GM12874 (cell line): ENCODE data around the gene TMCC1.

Source experiments
- TF ChIP-seq, protein P1 (sequence below): IDR thresholded peaks from 2 replicates; pipeline ENCODE4 v1.5.1; 2011; ENCODE audit warnings: low read depth, mild to moderate bottlenecking, control low read depth, low read length, moderate library complexity; ENCODE audit not compliant: insufficient read depth

The TMCC1 gene

DNA sequence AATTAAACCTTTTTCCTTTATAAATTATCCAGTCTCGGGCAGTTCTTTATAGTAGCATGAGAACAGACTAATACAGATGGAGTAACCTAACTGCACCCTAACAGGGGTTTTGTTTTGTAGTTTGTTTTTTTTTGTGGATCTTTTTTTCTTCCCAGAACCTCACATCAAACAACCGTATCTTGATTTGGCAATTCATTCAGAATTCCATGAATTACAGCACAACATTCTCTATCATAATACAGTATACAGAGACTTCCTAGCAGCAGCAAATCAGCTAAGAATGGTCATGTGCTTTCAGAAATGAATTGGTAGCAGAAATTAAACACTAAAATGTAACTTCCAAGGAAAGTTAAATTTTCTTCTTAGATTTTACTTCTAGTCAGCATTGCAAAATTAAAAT, 114.6 kb downstream of the TMCC1 start:
- TF ChIP-seq, protein P1, sequence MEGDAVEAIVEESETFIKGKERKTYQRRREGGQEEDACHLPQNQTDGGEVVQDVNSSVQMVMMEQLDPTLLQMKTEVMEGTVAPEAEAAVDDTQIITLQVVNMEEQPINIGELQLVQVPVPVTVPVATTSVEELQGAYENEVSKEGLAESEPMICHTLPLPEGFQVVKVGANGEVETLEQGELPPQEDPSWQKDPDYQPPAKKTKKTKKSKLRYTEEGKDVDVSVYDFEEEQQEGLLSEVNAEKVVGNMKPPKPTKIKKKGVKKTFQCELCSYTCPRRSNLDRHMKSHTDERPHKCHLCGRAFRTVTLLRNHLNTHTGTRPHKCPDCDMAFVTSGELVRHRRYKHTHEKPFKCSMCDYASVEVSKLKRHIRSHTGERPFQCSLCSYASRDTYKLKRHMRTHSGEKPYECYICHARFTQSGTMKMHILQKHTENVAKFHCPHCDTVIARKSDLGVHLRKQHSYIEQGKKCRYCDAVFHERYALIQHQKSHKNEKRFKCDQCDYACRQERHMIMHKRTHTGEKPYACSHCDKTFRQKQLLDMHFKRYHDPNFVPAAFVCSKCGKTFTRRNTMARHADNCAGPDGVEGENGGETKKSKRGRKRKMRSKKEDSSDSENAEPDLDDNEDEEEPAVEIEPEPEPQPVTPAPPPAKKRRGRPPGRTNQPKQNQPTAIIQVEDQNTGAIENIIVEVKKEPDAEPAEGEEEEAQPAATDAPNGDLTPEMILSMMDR: no peak

DNA sequence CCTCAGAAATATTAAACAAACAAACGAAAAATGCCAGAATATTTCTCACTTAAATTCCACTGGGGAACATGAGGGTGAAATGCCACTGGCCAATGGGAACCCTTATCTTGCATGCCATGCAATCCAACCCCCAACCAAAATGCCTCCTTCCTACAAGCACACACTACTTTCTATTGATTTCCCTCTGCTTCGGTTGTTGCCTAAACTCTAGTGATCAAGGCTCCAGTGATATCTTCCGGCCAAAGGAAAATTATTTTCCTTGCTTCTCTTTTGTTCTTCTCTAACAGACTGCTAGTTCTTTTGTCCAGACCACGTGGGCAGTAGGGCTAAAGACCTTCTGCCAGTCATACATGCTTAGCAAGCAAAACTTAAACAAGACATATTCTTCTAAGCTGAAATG, 115.7 kb downstream of the TMCC1 start:
- TF ChIP-seq, protein P1: no peak

DNA sequence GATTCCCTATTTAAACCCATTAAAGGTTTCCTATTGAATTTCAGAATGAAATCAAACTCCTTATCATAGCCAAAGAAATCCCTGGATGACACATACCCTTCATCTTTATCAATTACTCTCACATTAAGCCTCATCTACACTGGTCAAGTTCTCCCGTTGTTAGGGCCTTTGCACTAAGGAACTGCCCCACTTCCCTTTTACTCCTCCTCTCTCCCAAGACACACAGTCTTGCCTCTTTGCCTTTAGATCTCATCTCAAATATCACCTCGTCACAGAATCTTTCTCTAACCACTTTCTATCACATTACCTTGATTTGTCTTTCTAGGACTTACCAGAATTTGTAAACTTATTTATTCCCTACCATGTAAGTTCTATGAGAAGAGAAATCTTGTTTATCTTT, 117.6 kb downstream of the TMCC1 start:
- TF ChIP-seq, protein P1: no peak

DNA sequence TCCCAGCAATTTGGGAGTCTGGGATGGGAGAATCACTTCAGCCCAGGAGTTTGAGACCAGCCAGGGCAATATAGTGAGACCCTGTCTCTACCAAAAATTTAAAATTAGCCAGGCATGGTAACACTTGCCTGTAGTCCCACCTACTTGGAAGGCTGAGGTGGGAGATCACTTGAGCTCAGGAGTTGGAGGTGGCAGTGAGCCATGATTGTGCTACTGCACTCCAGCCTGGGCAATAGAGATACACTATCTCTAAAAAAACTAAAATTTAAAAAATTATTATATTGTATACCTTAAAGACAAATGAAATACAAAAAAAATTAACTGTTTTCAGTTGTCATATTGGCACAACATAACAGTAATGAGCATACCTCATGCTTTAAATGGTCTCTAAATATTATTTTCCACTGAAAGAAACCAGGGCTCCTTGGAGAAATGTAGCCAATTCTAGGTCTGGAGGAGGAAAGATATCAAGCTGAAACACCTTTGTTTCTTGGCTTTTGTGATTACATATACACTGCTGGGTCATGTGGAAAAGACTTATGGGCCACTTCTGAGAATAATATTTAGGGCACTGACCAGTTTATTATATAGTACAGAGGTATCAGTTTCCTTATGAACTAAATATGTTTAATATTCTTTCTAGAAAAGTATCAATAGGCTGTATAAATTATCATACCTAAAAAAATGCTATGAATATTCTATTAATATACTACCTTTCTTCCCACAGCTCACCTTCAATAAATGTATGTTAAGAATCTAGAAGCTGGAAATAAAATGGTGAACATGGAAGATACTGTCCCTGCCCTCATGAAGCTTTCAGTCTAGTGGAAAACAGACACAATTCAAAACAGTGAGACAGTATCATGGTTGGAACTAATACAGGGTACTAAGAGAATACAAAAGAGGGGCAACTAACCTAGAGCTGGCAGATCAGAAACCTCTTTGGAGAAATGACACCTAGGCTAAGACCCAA, 119.5 kb downstream of the TMCC1 start:
- TF ChIP-seq, protein P1: no peak

DNA sequence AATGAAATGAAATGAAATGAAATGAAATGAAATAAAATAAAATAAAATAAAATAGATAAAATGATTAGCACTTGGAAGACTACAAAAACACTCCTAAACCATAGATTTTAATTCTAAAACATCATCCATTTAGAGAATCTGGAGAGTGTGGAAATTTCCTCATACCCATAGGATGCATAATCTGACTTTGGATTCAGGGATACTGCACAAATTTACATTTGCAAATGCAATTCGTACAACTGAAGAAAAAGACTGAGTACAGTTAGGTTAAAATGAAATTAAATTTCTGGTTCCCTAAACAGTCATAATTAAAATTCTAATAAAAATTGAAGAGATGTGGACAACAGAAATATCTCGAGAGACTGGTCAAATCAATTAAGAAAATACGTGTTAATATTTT, 122.9 kb downstream of the TMCC1 start:
- TF ChIP-seq, protein P1: no peak

DNA sequence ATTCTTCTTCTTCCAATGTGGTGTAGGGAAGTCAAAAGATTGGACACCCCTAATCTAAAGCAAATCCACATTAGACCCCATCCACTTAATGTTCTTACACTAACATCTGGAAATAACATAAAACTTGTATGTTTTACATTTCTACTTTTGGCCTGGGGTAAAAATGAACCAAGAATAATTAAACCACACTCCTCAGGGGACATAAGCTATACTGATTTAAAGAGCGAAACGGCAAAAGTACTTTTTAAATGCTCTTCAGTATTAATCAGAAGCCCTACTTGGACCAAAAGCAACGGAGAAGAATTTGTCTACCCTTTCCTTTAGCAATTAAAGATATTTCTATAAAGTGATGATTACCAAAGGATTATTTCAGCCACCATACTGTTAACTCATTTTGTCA, 123.9 kb downstream of the TMCC1 start:
- TF ChIP-seq, protein P1: no peak

DNA sequence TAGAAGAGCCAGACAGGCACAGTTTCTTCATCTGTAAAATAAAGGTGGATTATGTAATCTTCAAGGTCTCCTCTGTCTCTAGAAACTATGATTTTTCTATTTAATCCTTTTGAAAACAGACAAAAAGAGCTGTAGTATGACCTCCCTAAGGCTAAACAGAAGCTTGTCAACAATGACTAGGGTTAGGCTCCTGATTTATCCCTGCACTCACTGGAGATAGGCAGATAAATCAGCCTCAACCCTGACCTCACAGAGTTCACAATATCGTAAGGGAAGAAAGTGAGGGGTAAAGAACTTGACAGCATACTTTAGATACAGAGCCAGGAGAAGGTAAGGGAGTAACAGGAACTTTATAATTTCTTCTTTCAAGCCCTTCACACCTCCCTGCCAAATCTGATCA, 124.8 kb downstream of the TMCC1 start:
- TF ChIP-seq, protein P1: no peak
